ENCODE data around the gene BLM. TPM values are rescaled to one million over a fixed set of nuclear protein-coding genes. Genes with fewer than 3 reads are reported as not detected.

The BLM gene
- total RNA-seq, 1 donor from 2014 or later, result 3.7 TPM

DNA sequence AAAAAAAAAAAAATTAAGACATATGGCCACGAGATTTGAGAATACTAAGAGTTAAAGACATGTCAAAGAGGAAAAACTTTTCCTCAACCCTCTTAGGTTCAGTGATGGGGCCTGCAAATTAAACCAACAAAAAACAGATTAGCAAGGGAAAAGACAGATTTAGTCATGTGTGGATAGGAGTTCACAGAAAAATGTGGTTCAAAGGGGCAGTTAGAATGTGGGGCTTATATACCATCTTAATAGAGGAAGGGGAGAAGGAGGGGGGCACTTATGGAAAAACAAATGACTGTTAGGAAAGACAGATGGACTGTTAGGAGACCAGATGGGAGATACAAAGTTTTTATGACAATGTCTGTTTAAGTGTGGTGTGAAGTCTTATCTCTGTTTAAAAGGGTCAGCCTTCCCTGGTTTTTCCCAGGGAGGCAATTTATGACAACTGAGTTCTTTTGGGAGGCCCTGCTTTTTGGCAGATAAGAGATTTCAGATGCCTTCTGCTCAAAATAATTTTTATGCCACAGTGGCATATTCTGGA lies 82.6 kb downstream of the BLM start:
- no peaks in the 10 kb centered on the region for H3K27me3 Mint-ChIP-seq (ENCODE audit: low read depth, unreplicated experiment)
- H4K20me1 ChIP-seq (ENCODE audit: insufficient read depth, low read length), result no peaks in the 10 kb centered on the region
- no peaks in the 10 kb centered on the region for H3K27me3 ChIP-seq (ENCODE audit: insufficient read depth, low read length)
- no peak overlapping the region for H3K4me3 ChIP-seq (ENCODE audit: insufficient read depth, low read depth, low read length)
- H3K27ac Mint-ChIP-seq (ENCODE audit: unreplicated experiment), result no peak overlapping the region
- DNase-seq (ENCODE audit: low read depth), result no peak
- no peak overlapping the region for H3K9ac ChIP-seq (ENCODE audit: low read length)
- no peak overlapping the region for H2AFZ ChIP-seq (ENCODE audit: low read depth, low read length)
- no peaks in the 10 kb centered on the region for H3K79me2 ChIP-seq (ENCODE audit: insufficient read depth, low read length)
- no peaks in the 10 kb centered on the region for H3K36me3 Mint-ChIP-seq (ENCODE audit: low read depth, unreplicated experiment)
- H3K36me3 ChIP-seq (ENCODE audit: insufficient read depth, low read length), result no peaks in the 10 kb centered on the region
- H3K4me2 ChIP-seq (ENCODE audit: low read length), result no peak overlapping the region
- TF ChIP-seq EZH2 (IDR thresholded peaks at IDR 0.05; ENCODE audit: insufficient read depth, low read length), result no peak
- TF ChIP-seq, protein P1, sequence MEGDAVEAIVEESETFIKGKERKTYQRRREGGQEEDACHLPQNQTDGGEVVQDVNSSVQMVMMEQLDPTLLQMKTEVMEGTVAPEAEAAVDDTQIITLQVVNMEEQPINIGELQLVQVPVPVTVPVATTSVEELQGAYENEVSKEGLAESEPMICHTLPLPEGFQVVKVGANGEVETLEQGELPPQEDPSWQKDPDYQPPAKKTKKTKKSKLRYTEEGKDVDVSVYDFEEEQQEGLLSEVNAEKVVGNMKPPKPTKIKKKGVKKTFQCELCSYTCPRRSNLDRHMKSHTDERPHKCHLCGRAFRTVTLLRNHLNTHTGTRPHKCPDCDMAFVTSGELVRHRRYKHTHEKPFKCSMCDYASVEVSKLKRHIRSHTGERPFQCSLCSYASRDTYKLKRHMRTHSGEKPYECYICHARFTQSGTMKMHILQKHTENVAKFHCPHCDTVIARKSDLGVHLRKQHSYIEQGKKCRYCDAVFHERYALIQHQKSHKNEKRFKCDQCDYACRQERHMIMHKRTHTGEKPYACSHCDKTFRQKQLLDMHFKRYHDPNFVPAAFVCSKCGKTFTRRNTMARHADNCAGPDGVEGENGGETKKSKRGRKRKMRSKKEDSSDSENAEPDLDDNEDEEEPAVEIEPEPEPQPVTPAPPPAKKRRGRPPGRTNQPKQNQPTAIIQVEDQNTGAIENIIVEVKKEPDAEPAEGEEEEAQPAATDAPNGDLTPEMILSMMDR (IDR thresholded peaks at IDR 0.05; ENCODE audit: insufficient read depth, low read depth, low read length), result no peak
- no peaks in the 10 kb centered on the region for H3K4me1 ChIP-seq (ENCODE audit: insufficient read depth, low read length)
- H3K27ac ChIP-seq (ENCODE audit: low read depth, low read length), result no peak overlapping the region
- no peaks in the 10 kb centered on the region for H3K9me3 ChIP-seq (ENCODE audit: insufficient read depth, low read depth, low read length)
- no peaks in the 10 kb centered on the region for H3K9me3 Mint-ChIP-seq (ENCODE audit: unreplicated experiment)
- FAIRE-seq, result no peak
- no peak overlapping the region for H3K4me3 Mint-ChIP-seq (ENCODE audit: unreplicated experiment)
- peaks cover 2% of the 10 kb centered on the region for H3K4me1 Mint-ChIP-seq (ENCODE audit: low read depth, unreplicated experiment)

DNA sequence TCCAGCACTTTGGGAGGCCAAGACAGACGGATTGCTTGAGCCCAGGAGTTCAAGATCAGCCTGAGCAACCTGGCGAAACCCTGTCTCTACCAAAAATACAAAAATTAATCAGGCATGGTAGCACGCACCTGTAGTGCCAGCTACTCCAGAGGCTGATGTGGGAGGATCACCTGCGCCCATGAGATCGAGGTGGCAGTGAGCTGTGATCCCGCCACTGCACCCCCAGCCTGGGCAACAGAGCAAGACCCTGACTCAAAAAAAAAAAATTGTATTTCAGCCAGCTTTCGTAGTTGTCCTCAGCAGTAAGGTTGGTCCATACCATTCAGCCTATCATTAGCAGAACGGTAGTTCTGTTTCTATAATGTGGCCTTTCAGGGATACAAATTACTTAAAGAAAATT lies 84.7 kb downstream of the BLM start:
- H3K9ac ChIP-seq (ENCODE audit: low read length), result no peak overlapping the region
- H3K36me3 Mint-ChIP-seq (ENCODE audit: low read depth, unreplicated experiment), result no peaks in the 10 kb centered on the region
- H4K20me1 ChIP-seq (ENCODE audit: insufficient read depth, low read length), result no peaks in the 10 kb centered on the region
- no peak for TF ChIP-seq EZH2 (IDR thresholded peaks at IDR 0.05; ENCODE audit: insufficient read depth, low read length)
- TF ChIP-seq, protein P1 (IDR thresholded peaks at IDR 0.05; ENCODE audit: insufficient read depth, low read depth, low read length), result no peak
- no peak overlapping the region for H3K4me2 ChIP-seq (ENCODE audit: low read length)
- no peaks in the 10 kb centered on the region for H3K9me3 ChIP-seq (ENCODE audit: insufficient read depth, low read depth, low read length)
- peaks cover 4% of the 10 kb centered on the region for H3K4me1 Mint-ChIP-seq (ENCODE audit: low read depth, unreplicated experiment)
- DNase-seq (ENCODE audit: low read depth) (no peak), FAIRE-seq (no peak)
- H3K4me3 Mint-ChIP-seq (ENCODE audit: unreplicated experiment), result no peak overlapping the region
- H3K4me3 ChIP-seq (ENCODE audit: insufficient read depth, low read depth, low read length), result no peak overlapping the region
- no peaks in the 10 kb centered on the region for H3K4me1 ChIP-seq (ENCODE audit: insufficient read depth, low read length)
- peak overlapping the region; percentile 41 for H3K27ac Mint-ChIP-seq (ENCODE audit: unreplicated experiment)
- no peaks in the 10 kb centered on the region for H3K27me3 Mint-ChIP-seq (ENCODE audit: low read depth, unreplicated experiment)
- H3K9me3 Mint-ChIP-seq (ENCODE audit: unreplicated experiment), result no peaks in the 10 kb centered on the region
- H3K36me3 ChIP-seq (ENCODE audit: insufficient read depth, low read length), result no peaks in the 10 kb centered on the region
- no peaks in the 10 kb centered on the region for H3K79me2 ChIP-seq (ENCODE audit: insufficient read depth, low read length)
- no peaks in the 10 kb centered on the region for H3K27me3 ChIP-seq (ENCODE audit: insufficient read depth, low read length)
- H2AFZ ChIP-seq (ENCODE audit: low read depth, low read length), result no peak overlapping the region
- no peak overlapping the region for H3K27ac ChIP-seq (ENCODE audit: low read depth, low read length)

DNA sequence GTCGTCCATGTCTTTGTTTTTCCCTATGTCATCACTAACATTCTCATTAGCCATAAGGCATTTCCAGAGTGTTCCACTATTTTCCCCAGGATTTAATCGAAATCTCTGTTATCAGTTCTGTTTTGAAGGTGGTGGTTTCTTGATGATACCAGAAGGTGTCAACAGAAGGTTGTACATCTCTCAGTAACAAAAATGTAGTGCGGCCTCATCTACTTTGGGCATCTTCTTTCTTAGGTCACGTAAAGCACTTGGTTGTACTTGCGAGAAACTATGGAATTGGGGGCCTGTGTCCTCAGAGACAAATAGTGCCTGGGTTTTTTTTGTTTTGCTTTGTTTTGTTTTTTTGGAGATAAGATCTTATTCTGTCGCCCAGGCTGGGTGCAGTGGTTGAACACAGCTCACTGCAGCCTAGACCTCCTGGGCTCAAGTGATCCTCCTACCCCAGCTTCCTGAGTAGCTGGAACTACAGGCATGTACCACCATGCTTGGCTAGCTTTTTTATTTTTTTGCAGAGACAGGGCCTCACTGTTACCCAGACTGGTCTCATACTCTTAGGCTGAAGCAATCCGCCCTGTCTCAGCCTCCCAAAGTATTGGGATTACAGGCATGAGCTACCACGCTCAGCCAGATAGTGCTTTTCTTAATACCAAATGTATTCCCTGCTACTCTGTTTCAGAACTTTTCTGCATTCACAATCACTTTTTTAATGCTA lies 90.1 kb downstream of the BLM start:
- Histone ChIP-seq H3K4me3 (ENCODE audit: insufficient read depth, low read depth, low read length) (no peak overlapping the region), H4K20me1 (ENCODE audit: insufficient read depth, low read length) (no peaks in the 10 kb centered on the region), H3K4me2 (ENCODE audit: low read length) (no peak overlapping the region), H3K4me1 (ENCODE audit: insufficient read depth, low read length) (no peaks in the 10 kb centered on the region), H3K9ac (ENCODE audit: low read length) (no peak overlapping the region), H3K36me3 (ENCODE audit: insufficient read depth, low read length) (peaks cover 3% of the 10 kb centered on the region), H3K27me3 (ENCODE audit: insufficient read depth, low read length) (no peaks in the 10 kb centered on the region), H3K9me3 (ENCODE audit: insufficient read depth, low read depth, low read length) (no peaks in the 10 kb centered on the region), H3K27ac (ENCODE audit: low read depth, low read length) (no peak overlapping the region), H2AFZ (ENCODE audit: low read depth, low read length) (no peak overlapping the region), H3K79me2 (ENCODE audit: insufficient read depth, low read length) (no peaks in the 10 kb centered on the region)
- peaks cover 19% of the 10 kb centered on the region for H3K4me1 Mint-ChIP-seq (ENCODE audit: low read depth, unreplicated experiment)
- no peaks in the 10 kb centered on the region for H3K36me3 Mint-ChIP-seq (ENCODE audit: low read depth, unreplicated experiment)
- H3K4me3 Mint-ChIP-seq (ENCODE audit: unreplicated experiment), result no peak overlapping the region
- TF ChIP-seq, protein P1 (IDR thresholded peaks at IDR 0.05; ENCODE audit: insufficient read depth, low read depth, low read length), result no peak
- TF ChIP-seq EZH2 (IDR thresholded peaks at IDR 0.05; ENCODE audit: insufficient read depth, low read length), result no peak
- no peaks in the 10 kb centered on the region for H3K27me3 Mint-ChIP-seq (ENCODE audit: low read depth, unreplicated experiment)
- FAIRE-seq (no peak), DNase-seq (ENCODE audit: low read depth) (no peak)
- H3K9me3 Mint-ChIP-seq (ENCODE audit: unreplicated experiment), result no peaks in the 10 kb centered on the region
- H3K27ac Mint-ChIP-seq (ENCODE audit: unreplicated experiment), result peak overlapping the region; percentile 71

Measured in astrocyte (in vitro differentiated cells and primary cell).